ENCODE measurements around the gene INSIG1.

- TF ChIP-seq, protein P1, sequence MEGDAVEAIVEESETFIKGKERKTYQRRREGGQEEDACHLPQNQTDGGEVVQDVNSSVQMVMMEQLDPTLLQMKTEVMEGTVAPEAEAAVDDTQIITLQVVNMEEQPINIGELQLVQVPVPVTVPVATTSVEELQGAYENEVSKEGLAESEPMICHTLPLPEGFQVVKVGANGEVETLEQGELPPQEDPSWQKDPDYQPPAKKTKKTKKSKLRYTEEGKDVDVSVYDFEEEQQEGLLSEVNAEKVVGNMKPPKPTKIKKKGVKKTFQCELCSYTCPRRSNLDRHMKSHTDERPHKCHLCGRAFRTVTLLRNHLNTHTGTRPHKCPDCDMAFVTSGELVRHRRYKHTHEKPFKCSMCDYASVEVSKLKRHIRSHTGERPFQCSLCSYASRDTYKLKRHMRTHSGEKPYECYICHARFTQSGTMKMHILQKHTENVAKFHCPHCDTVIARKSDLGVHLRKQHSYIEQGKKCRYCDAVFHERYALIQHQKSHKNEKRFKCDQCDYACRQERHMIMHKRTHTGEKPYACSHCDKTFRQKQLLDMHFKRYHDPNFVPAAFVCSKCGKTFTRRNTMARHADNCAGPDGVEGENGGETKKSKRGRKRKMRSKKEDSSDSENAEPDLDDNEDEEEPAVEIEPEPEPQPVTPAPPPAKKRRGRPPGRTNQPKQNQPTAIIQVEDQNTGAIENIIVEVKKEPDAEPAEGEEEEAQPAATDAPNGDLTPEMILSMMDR (conservative IDR thresholded peaks at IDR 0.05) = no peak
- no peak for TF ChIP-seq EZH2 (IDR thresholded peaks at IDR 0.05; ENCODE audit: low read depth)
These were observed 10.3 kb upstream of the INSIG1 start for GRCh38 chr7:155287284-155287935.

All from PC-9 (cell line).